Smooth muscle cell (in vitro differentiated cells): ENCODE data around the gene EIF3A. TPM values are rescaled to one million over a fixed set of nuclear protein-coding genes. Genes with fewer than 3 reads are reported as not detected.

Experiments used
- DNase-seq: peaks from one replicate; lab custom pipeline; 2025; ENCODE audit not compliant: unreplicated experiment; lab: John Stamatoyannopoulos, UW
- H2AFZ ChIP-seq: fragments of 200-600 bp; sonication (generic); 2 replicates; pipeline ENCODE4 v1.6.0; 2016; ENCODE audit warnings: antibody characterized with exemption, low read depth, mild to moderate bottlenecking
- H3F3A ChIP-seq: fragments of 200-600 bp; sonication (generic); 2 replicates; pipeline ENCODE4 v1.6.0; 2017; ENCODE audit warnings: antibody characterized with exemption, low read depth
- H3K27ac ChIP-seq: fragments of 200-600 bp; sonication (generic); 2 replicates; pipeline ENCODE4 v1.5.1; 2016; ENCODE audit warnings: low read depth, mild to moderate bottlenecking
- H3K27me3 ChIP-seq: fragments of 200-600 bp; sonication (generic); 2 replicates; pipeline ENCODE4 v1.6.1; 2016; ENCODE audit warnings: low read depth, mild to moderate bottlenecking
- H3K36me3 ChIP-seq: fragments of 200-600 bp; sonication (generic); 2 replicates; pipeline ENCODE4 v1.5.1; 2016; ENCODE audit warnings: low read depth
- H3K4me1 ChIP-seq: fragments of 200-600 bp; sonication (generic); 2 replicates; pipeline ENCODE4 v1.5.1; 2016; ENCODE audit warnings: low read depth
- H3K4me2 ChIP-seq: fragments of 200-600 bp; sonication (generic); 2 replicates; pipeline ENCODE4 v1.6.0; 2016; ENCODE audit warnings: mild to moderate bottlenecking
- H3K4me3 ChIP-seq: fragments of 200-600 bp; sonication (generic); 2 replicates; pipeline ENCODE4 v1.5.1; 2016; ENCODE audit warnings: mild to moderate bottlenecking
- H3K79me2 ChIP-seq: fragments of 200-600 bp; sonication (generic); 2 replicates; pipeline ENCODE4 v1.6.0; 2016; ENCODE audit warnings: low read depth, mild to moderate bottlenecking
- H3K9ac ChIP-seq: fragments of 200-600 bp; sonication (generic); 2 replicates; pipeline ENCODE4 v1.6.0; 2016; ENCODE audit warnings: low read depth
- H3K9me3 ChIP-seq: fragments of 200-600 bp; sonication (generic); replicated peaks from 2 replicates; pipeline ENCODE4 v1.5.1; 2016; ENCODE audit warnings: low read depth
- H4K20me1 ChIP-seq: fragments of 200-600 bp; sonication (generic); 2 replicates; pipeline ENCODE4 v1.6.0; 2016; ENCODE audit warnings: low read depth
- CTCF ChIP-seq: fragments of 200-600 bp; sonication (generic); IDR thresholded peaks from 2 replicates; pipeline ENCODE4 v1.5.1; 2017; ENCODE audit warnings: borderline replicate concordance, mild to moderate bottlenecking, antibody characterized with exemption; ENCODE audit not compliant: insufficient read depth, poor library complexity, severe bottlenecking
- WGBS: methylation state at CpG from one replicate; pipeline ENCODE4 v1.1.7; 2016; ENCODE audit warnings: low lambda C conversion rate; 5-methylcytosine and 5-hydroxymethylcytosine counted together
- polyA plus RNA-seq: library from polyadenylated mRNA; unstranded; fragments of >200 nt; fragmentation: Nextera tagmentation; extraction: Ambion mirVana; gene quantifications from 2 replicates; pipeline ENCODE4 v1.2.1, GENCODE V29; 2016
- total RNA-seq: library from RNA; depleted of rRNA; stranded (reverse); fragments of >200 nt; gene quantifications from 2 replicates; pipeline ENCODE4 v1.2.3, GENCODE V29; 2014

EIF3A gene
- total and polyA plus RNA-seq, 2 experiments from 2014 or later = 37.9 to 95.0 TPM

GRCh38 chr10:119026301-119027110 lies 54.1 kb downstream of the EIF3A start:
- Histone ChIP-seq H3F3A (no peaks in the 10 kb centered on the region), H4K20me1 (peaks cover 13% of the 10 kb centered on the region)
- WGBS = 93% methylated on average over 18 of the region's 18 CpGs

GRCh38 chr10:119025776-119026175 lies 54.8 kb downstream of the EIF3A start:
- 93% methylated on average over 7 of the region's 7 CpGs for WGBS
- H3K36me3 ChIP-seq = no peaks in the 10 kb centered on the region
- no peak overlapping the region for H3K4me2 ChIP-seq
- no peak overlapping the region for H3K27ac ChIP-seq
- no peak overlapping the region for H3K4me3 ChIP-seq
- H3K9me3 ChIP-seq = no peaks in the 10 kb centered on the region
- H4K20me1 ChIP-seq = peaks cover 5% of the 10 kb centered on the region
- no peak overlapping the region for H2AFZ ChIP-seq
- no peaks in the 10 kb centered on the region for H3K79me2 ChIP-seq
- H3K4me1 ChIP-seq = peaks cover 13% of the 10 kb centered on the region
- no peak for TF ChIP-seq CTCF
- H3K9ac ChIP-seq = no peak overlapping the region
- no peak for DNase-seq
- H3K27me3 ChIP-seq = no peaks in the 10 kb centered on the region
- no peaks in the 10 kb centered on the region for H3F3A ChIP-seq

More at GRCh38 chr10:119026301-119027110, 54.1 kb downstream of the EIF3A start:
- H3K4me3 ChIP-seq = no peak overlapping the region
- no peak for TF ChIP-seq CTCF
- H3K4me1 ChIP-seq = peaks cover 21% of the 10 kb centered on the region
- no peak overlapping the region for H3K9ac ChIP-seq
- no peaks in the 10 kb centered on the region for H3K9me3 ChIP-seq
- no peaks in the 10 kb centered on the region for H3K79me2 ChIP-seq
- no peak for DNase-seq
- no peak overlapping the region for H3K27ac ChIP-seq
- no peak overlapping the region for H2AFZ ChIP-seq
- no peak overlapping the region for H3K4me2 ChIP-seq
- H3K36me3 ChIP-seq = no peaks in the 10 kb centered on the region
- H3K27me3 ChIP-seq = no peaks in the 10 kb centered on the region

DNA sequence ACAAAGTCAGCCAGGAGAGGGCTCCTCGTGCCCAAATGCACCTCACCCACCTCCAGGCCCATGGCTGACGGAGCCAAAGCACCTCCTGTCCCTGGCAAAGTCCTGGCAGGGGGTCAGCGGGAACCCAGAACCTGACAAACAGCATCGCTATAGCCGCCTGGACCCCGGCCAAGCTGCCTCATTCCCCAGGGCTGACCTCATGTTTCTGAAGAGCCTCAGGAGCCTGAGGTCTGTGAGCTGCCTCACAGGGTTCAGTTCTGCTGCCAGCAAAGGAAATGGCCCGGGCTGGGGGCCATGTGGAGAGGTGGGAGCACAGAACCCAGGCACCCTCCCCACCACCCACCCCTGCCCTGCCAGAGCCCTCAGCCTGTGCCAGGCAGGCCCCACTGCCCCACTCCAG lies 55.3 kb downstream of the EIF3A start:
- TF ChIP-seq CTCF = no peak
- no peak overlapping the region for H3K4me3 ChIP-seq
- no peak overlapping the region for H2AFZ ChIP-seq
- H3K36me3 ChIP-seq = no peaks in the 10 kb centered on the region
- H3K27ac ChIP-seq = no peak overlapping the region
- DNase-seq = no peak
- H3K79me2 ChIP-seq = no peaks in the 10 kb centered on the region
- H3K9ac ChIP-seq = no peak overlapping the region
- H3K4me2 ChIP-seq = peak overlapping the region; percentile 38
- no peaks in the 10 kb centered on the region for H3F3A ChIP-seq
- 55% methylated on average over 7 of the region's 7 CpGs for WGBS
- H3K27me3 ChIP-seq = no peaks in the 10 kb centered on the region
- peaks cover 13% of the 10 kb centered on the region for H3K4me1 ChIP-seq
- H3K9me3 ChIP-seq = no peaks in the 10 kb centered on the region
- H4K20me1 ChIP-seq = peaks cover 1% of the 10 kb centered on the region

GRCh38 chr10:119024882-119025281 lies 55.7 kb downstream of the EIF3A start:
- H3K27me3 ChIP-seq = no peaks in the 10 kb centered on the region
- H3K9ac ChIP-seq = no peak overlapping the region
- peak overlapping the region; percentile 38 for H3K4me2 ChIP-seq
- H2AFZ ChIP-seq = no peak overlapping the region
- H3K79me2 ChIP-seq = no peaks in the 10 kb centered on the region
- H3K4me3 ChIP-seq = no peak overlapping the region
- no peak for DNase-seq
- no peaks in the 10 kb centered on the region for H4K20me1 ChIP-seq
- no peak overlapping the region for H3K27ac ChIP-seq
- no peaks in the 10 kb centered on the region for H3F3A ChIP-seq
- H3K9me3 ChIP-seq = no peaks in the 10 kb centered on the region
- WGBS = 46% methylated on average over 6 of the region's 6 CpGs
- H3K36me3 ChIP-seq = no peaks in the 10 kb centered on the region
- H3K4me1 ChIP-seq = peaks cover 13% of the 10 kb centered on the region
- no peak for TF ChIP-seq CTCF
